H1 (cell line): ENCODE data around the gene NFAM1. TPM values are rescaled to one million over a fixed set of nuclear protein-coding genes. Genes with fewer than 3 reads are reported as not detected.

Experiments
- CTCF ChIA-PET: fragments of 300-600 bp; sonication (Branson Sonifier 250); formaldehyde crosslinking; loops from one replicate; lab custom pipeline; 2021; ENCODE audit not compliant: partially characterized antibody; lab: Charles Lee
- POLR2A ChIA-PET: fragments of 300-600 bp; sonication (Branson Sonifier 250); formaldehyde crosslinking; loops from one replicate; lab custom pipeline; 2021; ENCODE audit warnings: inconsistent platforms; ENCODE audit not compliant: partially characterized antibody; lab: Charles Lee
- DNase-seq, 2 experiments: peaks; one replicate each; pipeline versions ENCODE4 v3.0.0 to v3.0.0-alpha.2; 2010 to 2022; ENCODE audit warnings: low spot score in 2 of 2, low read depth in 1 of 2, mixed read lengths in 1 of 2
- FAIRE-seq: peaks from 2 replicates; lab custom pipeline; 2011; peaks lifted over from hg19 to GRCh38; lab: Jason Lieb, UNC
- H2AFZ ChIP-seq: 2 replicates; pipeline ENCODE4 v1.8.1; 2012; ENCODE audit warnings: low read length, inconsistent platforms
- H2AK5ac ChIP-seq: 2 replicates; pipeline ENCODE4 v1.6.1; 2013; ENCODE audit warnings: low read depth, low read length
- H2BK120ac ChIP-seq: replicated peaks from 2 replicates; pipeline ENCODE3; 2013; ENCODE audit warnings: low read depth, low read length, inconsistent platforms
- H2BK12ac ChIP-seq: 2 replicates; pipeline ENCODE4 v1.6.1; 2013; ENCODE audit warnings: low read depth, low read length
- H2BK15ac ChIP-seq: 2 replicates; pipeline ENCODE4 v1.6.1; 2013; ENCODE audit warnings: low read length
- H2BK20ac ChIP-seq: 2 replicates; pipeline ENCODE4 v1.6.1; 2013; ENCODE audit warnings: low read length
- H2BK5ac ChIP-seq: 2 replicates; pipeline ENCODE4 v1.6.1; 2013; ENCODE audit warnings: low read depth, low read length
- H3K14ac ChIP-seq: 2 replicates; pipeline ENCODE4 v1.6.1; 2013; ENCODE audit warnings: inconsistent platforms; ENCODE audit not compliant: insufficient read length
- H3K18ac ChIP-seq: 2 replicates; pipeline ENCODE4 v1.6.1; 2013; ENCODE audit warnings: low read length; ENCODE audit errors: extremely low read depth
- H3K23ac ChIP-seq: 2 replicates; pipeline ENCODE4 v1.6.1; 2013; ENCODE audit warnings: inconsistent platforms; ENCODE audit not compliant: insufficient read length
- H3K23me2 ChIP-seq: 2 replicates; pipeline ENCODE4 v1.6.1; 2013; ENCODE audit warnings: low read depth, low read length
- H3K27ac ChIP-seq: 2 replicates; pipeline ENCODE4 v1.6.1; 2011; ENCODE audit warnings: low read depth, low read length, inconsistent platforms
- H3K27me3 ChIP-seq, 4 experiments: replicated peaks in 1 of 4; 1 replicate in 1 of 4; 2 replicates in 3 of 4; pipeline versions ENCODE4 v1.6.1 to v1.8.1; 2011 to 2013; ENCODE audit warnings: low read length in 3 of 4, mild to moderate bottlenecking in 3 of 4, inconsistent platforms in 2 of 4, mixed read lengths in 2 of 4, moderate library complexity in 1 of 4; ENCODE audit not compliant: control insufficient read depth in 3 of 4, insufficient read depth in 3 of 4; ENCODE audit errors: extremely low read depth in 1 of 4
- H3K36me3 ChIP-seq, 4 experiments: 2 replicates each; pipeline versions ENCODE4 v1.6.1 to v1.8.1; 2011 to 2013; ENCODE audit warnings: mild to moderate bottlenecking in 4 of 4, low read length in 3 of 4, moderate library complexity in 2 of 4, control low read depth in 1 of 4, inconsistent platforms in 1 of 4; ENCODE audit not compliant: insufficient read depth in 4 of 4, control insufficient read depth in 2 of 4
- H3K4ac ChIP-seq: replicated peaks from 2 replicates; pipeline ENCODE3; 2013; ENCODE audit warnings: low read length, low read depth, mixed read lengths, inconsistent platforms; ENCODE audit not compliant: insufficient read length
- H3K4me1 ChIP-seq, 4 experiments: replicated peaks in 1 of 4; 1 replicate in 1 of 4; 2 replicates in 3 of 4; pipeline versions ENCODE4 v1.6.1 to v1.8.1; 2011 to 2013; ENCODE audit warnings: low read length in 3 of 4, inconsistent platforms in 2 of 4, mixed read lengths in 1 of 4; ENCODE audit not compliant: insufficient read depth in 4 of 4, control insufficient read depth in 3 of 4
- H3K4me2 ChIP-seq, 2 experiments: 2 replicates each; pipeline versions ENCODE4 v1.6.1 to v1.8.1; 2011 to 2013; ENCODE audit warnings: low read depth in 2 of 2, low read length in 2 of 2, control low read depth in 1 of 2, inconsistent platforms in 1 of 2, mild to moderate bottlenecking in 1 of 2; ENCODE audit not compliant: insufficient read depth in 1 of 2
- H3K4me3 ChIP-seq, 4 experiments: fragments of 200-600, 300-600 bp in 1 of 4; sonication (generic), shearing (Covaris generic), sonication (Bioruptor Twin) in 1 of 4; 2 replicates each; pipeline versions ENCODE4 v1.5.1 to v1.8.1; 2011 to 2016; ENCODE audit warnings: low read length in 4 of 4, low read depth in 3 of 4, control low read depth in 2 of 4, inconsistent platforms in 2 of 4, mild to moderate bottlenecking in 2 of 4, mixed read lengths in 1 of 4, moderate library complexity in 1 of 4; ENCODE audit not compliant: insufficient read depth in 2 of 4; ENCODE audit errors: extremely low read depth in 1 of 4
- H3K56ac ChIP-seq: replicated peaks from 2 replicates; pipeline ENCODE3; 2013; ENCODE audit warnings: low read depth, mild to moderate bottlenecking, mixed read lengths, low read length, inconsistent platforms; ENCODE audit not compliant: insufficient read length
- H3K79me1 ChIP-seq: 2 replicates; pipeline ENCODE4 v1.6.1; 2013; ENCODE audit warnings: low read depth, low read length, control low read depth
- H3K79me2 ChIP-seq, 2 experiments: 2 replicates each; pipeline versions ENCODE4 v1.6.1 to v1.8.1; 2012 to 2013; ENCODE audit warnings: low read length in 2 of 2, mild to moderate bottlenecking in 2 of 2, inconsistent platforms in 1 of 2; ENCODE audit not compliant: insufficient read depth in 2 of 2, control insufficient read depth in 1 of 2
- H3K9ac ChIP-seq, 4 experiments: replicated peaks in 1 of 4; 1 replicate in 1 of 4; 2 replicates in 3 of 4; pipeline versions ENCODE4 v1.6.1 to v1.8.1; 2011 to 2013; ENCODE audit warnings: low read depth in 3 of 4, low read length in 3 of 4, control low read depth in 2 of 4, mild to moderate bottlenecking in 2 of 4, moderate library complexity in 2 of 4, inconsistent platforms in 1 of 4; ENCODE audit errors: extremely low read depth in 1 of 4
- H3K9me3 ChIP-seq, 2 experiments: 2 replicates each; pipeline versions ENCODE4 v1.6.1 to v1.8.1; 2012 to 2013; ENCODE audit warnings: mild to moderate bottlenecking in 2 of 2, moderate library complexity in 2 of 2, control low read depth in 1 of 2, inconsistent platforms in 1 of 2, low read depth in 1 of 2, low read length in 1 of 2, mixed read lengths in 1 of 2; ENCODE audit not compliant: insufficient read depth in 2 of 2
- H4K20me1 ChIP-seq, 2 experiments: replicated peaks in 1 of 2; 2 replicates each; pipeline versions ENCODE3 to v1.8.1; 2011 to 2013; ENCODE audit warnings: inconsistent platforms in 2 of 2, low read length in 2 of 2, mild to moderate bottlenecking in 1 of 2; ENCODE audit not compliant: insufficient read depth in 2 of 2, control insufficient read depth in 1 of 2
- H4K5ac ChIP-seq: 2 replicates; pipeline ENCODE4 v1.6.1; 2013; ENCODE audit warnings: low read length, low read depth, mixed read lengths, inconsistent platforms; ENCODE audit not compliant: insufficient read length
- H4K8ac ChIP-seq: 2 replicates; pipeline ENCODE4 v1.8.0; 2013; ENCODE audit warnings: mild to moderate bottlenecking, moderate library complexity, low read length, inconsistent platforms; ENCODE audit not compliant: insufficient read depth; ENCODE audit errors: extremely low read depth
- H4K91ac ChIP-seq: replicated peaks from 2 replicates; pipeline ENCODE3; 2013; ENCODE audit warnings: low read length, mixed read lengths, inconsistent platforms; ENCODE audit not compliant: insufficient read length
- CTCF ChIP-seq, 3 experiments: IDR thresholded peaks; 1 replicate in 2 of 3; 2 replicates in 1 of 3; pipeline versions ENCODE4 v1.5.1 to v1.6.1; 2011; ENCODE audit warnings: low read length in 3 of 3, mild to moderate bottlenecking in 3 of 3, inconsistent platforms in 2 of 3, low read depth in 1 of 3, moderate library complexity in 1 of 3; ENCODE audit not compliant: insufficient read depth in 1 of 3; ENCODE audit errors: control extremely low read depth in 1 of 3
- KDM1A ChIP-seq: fragments of 200-600, 300-600 bp; sonication (generic); IDR thresholded peaks from 2 replicates; pipeline ENCODE4 v1.7.1; 2016; ENCODE audit warnings: mild to moderate bottlenecking, low read length, borderline replicate concordance
- POLR2A ChIP-seq, 2 experiments: IDR thresholded peaks; 1 replicate in 1 of 2; 2 replicates in 1 of 2; pipeline ENCODE4 v1.6.1; 2011; ENCODE audit warnings: low read depth in 2 of 2, low read length in 2 of 2, mild to moderate bottlenecking in 2 of 2; ENCODE audit errors: control extremely low read depth in 1 of 2
- RAD21 ChIP-seq, 2 experiments: IDR thresholded peaks in 1 of 2; conservative IDR thresholded peaks in 1 of 2; 2 replicates each; pipeline ENCODE4 v1.6.1; 2011; ENCODE audit warnings: low read depth in 2 of 2, low read length in 2 of 2, improper control_type of control experiment in 1 of 2, inconsistent platforms in 1 of 2, mild to moderate bottlenecking in 1 of 2, moderate library complexity in 1 of 2
- SIRT6 ChIP-seq: IDR thresholded peaks from one replicate; pipeline ENCODE4 v1.7.1; 2012; ENCODE audit warnings: low read length, inconsistent platforms
- WGBS, 2 experiments: shearing (Covaris generic) in 1 of 2; methylation state at CpG; one replicate each; pipeline versions ENCODE4 v1.1.6 to v1.1.7; 2013 to 2015; ENCODE audit warnings: low lambda C conversion rate in 2 of 2, mixed read lengths in 2 of 2, inconsistent platforms in 1 of 2, low coverage in 1 of 2, missing lambda C conversion rate in 1 of 2; ENCODE audit not compliant: insufficient replicate concordance in 2 of 2, insufficient coverage in 1 of 2, insufficient read length in 1 of 2; ENCODE audit errors: extremely low coverage in 1 of 2, missing lambda C conversion rate in 1 of 2; 5-methylcytosine and 5-hydroxymethylcytosine counted together
- polyA plus RNA-seq, 7 experiments: library from polyadenylated mRNA; depleted of rRNA in 3 of 7; stranded (reverse) in 5 of 7; unstranded in 2 of 7; fragments of >200 nt in 5 of 7; fragments of 200-250 nt in 2 of 7; gene quantifications; 1 replicate in 5 of 7; 2 replicates in 1 of 7; 4 replicates in 1 of 7; pipeline versions ENCODE4 v1.2.1 to v1.2.3, GENCODE V29; 2011 to 2013; ENCODE audit warnings: missing spikeins in 2 of 7, mixed read lengths in 2 of 7
- total RNA-seq: library from RNA; stranded (reverse); fragmentation: NEBNext Ultra II Directional; extraction: Animal tissue kit (Norgen Biotek cat#: 25700); gene quantifications from 2 replicates; pipeline ENCODE4 v1.2.1, GENCODE V29; 2021

NFAM1 gene
- total and polyA plus RNA-seq, 2 of the 8 experiments (the other 6 are each of a cell fraction or from before 2014, with no cell fraction given), result 0.62 to 0.73 TPM

- FAIRE-seq, result no peak
- H2BK5ac ChIP-seq, result no peak overlapping the region; the same call in 1 of the 2 replicates
- no peak overlapping the region for H3K14ac ChIP-seq
- H2AFZ ChIP-seq, result no peak overlapping the region
- H3K36me3 ChIP-seq, result no peaks in the 10 kb centered on the region
- no peak for DNase-seq
- H3K27ac ChIP-seq, result no peak overlapping the region
- TF ChIP-seq RAD21 (IDR thresholded peaks at IDR 0.05 in 1 of 2, conservative IDR thresholded peaks at IDR 0.05 in 1 of 2; ENCODE audit: low read depth in 2 of 2, low read length in 2 of 2) (peak; percentile 59 to 76), CTCF (IDR thresholded peaks at IDR 0.05; ENCODE audit: control extremely low read depth in 1 of 3, insufficient read depth in 1 of 3, low read depth in 1 of 3, low read length in 3 of 3) (peak in 2 of 3 experiments; percentile 34 to 36; a peak in 2 of 4 replicates), SIRT6 (no peak), KDM1A (peak; percentile 80; the same call in 1 of the 2 replicates), POLR2A (IDR thresholded peaks at IDR 0.05; ENCODE audit: control extremely low read depth in 1 of 2, low read depth in 2 of 2, low read length in 2 of 2) (no peak)
- peak overlapping the region; percentile 88 for H2BK15ac ChIP-seq
- H3K79me1 ChIP-seq, result no peaks in the 10 kb centered on the region
- H4K8ac ChIP-seq, result no peak overlapping the region
- H3K4me1 ChIP-seq, result peaks cover 0 to 15% (median 8%) of the 10 kb centered on the region in 4 experiments; a peak in 4 of 7 replicates
- POLR2A ChIA-PET, result interaction anchor here (1.2 kb wide), 1 partner anchor 9 kb away, joined by 3 read pairs; no protein-coding TSS in a partner anchor
- H4K20me1 ChIP-seq, result no peaks in the 10 kb centered on the region
- CTCF ChIA-PET, result interaction anchor here (1.2 to 2.9 kb wide), 4 partner anchors 20 to 91 kb away, joined by 3 to 11 read pairs (median 8); partner anchors contain the start of gene NFAM1
- H3K4me3 ChIP-seq, result no peak overlapping the region
- no peak overlapping the region for H4K5ac ChIP-seq
- no peak overlapping the region for H3K18ac ChIP-seq
- WGBS, 2 experiments, result 86% methylated on average over 16 of the region's 19 CpGs; no CpG with 5 or more reads in 1 of the 2 experiments
- no peak overlapping the region for H2BK12ac ChIP-seq
- no peak overlapping the region for H3K23ac ChIP-seq
- H3K4ac ChIP-seq, result no peak overlapping the region
- no peak overlapping the region for H4K91ac ChIP-seq
- H3K23me2 ChIP-seq, result no peaks in the 10 kb centered on the region
- H3K56ac ChIP-seq, result no peak overlapping the region
- H2BK20ac ChIP-seq, result 0 out of 2 replicates have a peak overlapping the region, but pooled peaks have one; percentile 61
- no peaks in the 10 kb centered on the region for H3K79me2 ChIP-seq
- no peaks in the 10 kb centered on the region for H3K27me3 ChIP-seq
- H2AK5ac ChIP-seq, result no peak overlapping the region
- H3K9ac ChIP-seq, result no peak overlapping the region
- H3K4me2 ChIP-seq, result no peak overlapping the region
- H3K9me3 ChIP-seq, result no peaks in the 10 kb centered on the region
- no peak overlapping the region for H2BK120ac ChIP-seq
Observed at GRCh38 chr22:42401535-42402334, 30.5 kb downstream of the NFAM1 start.
